DOHH2 (cell line): Measurements from ENCODE around the gene MTR.

ENCODE experiments used
- H3F3A ChIP-seq: fragments of 200-600 bp; sonication (generic), shearing (Covaris generic); 2 replicates; pipeline ENCODE4 v1.6.0; 2016; ENCODE audit warnings: antibody characterized with exemption, mild to moderate bottlenecking; ENCODE audit not compliant: control insufficient read depth, insufficient read depth
- H3K27ac ChIP-seq: fragments of 200-600 bp; sonication (generic); 2 replicates; pipeline ENCODE4 v1.5.1; 2014; ENCODE audit warnings: low read depth, mild to moderate bottlenecking, low read length, moderate library complexity
- H3K27me3 ChIP-seq: fragments of 200-600 bp; sonication (generic); 2 replicates; pipeline ENCODE4 v1.6.1; 2014; ENCODE audit warnings: mild to moderate bottlenecking, low read length, mixed read lengths; ENCODE audit not compliant: control insufficient read depth
- H3K36me3 ChIP-seq: fragments of 200-600 bp; sonication (generic); 2 replicates; pipeline ENCODE4 v1.6.1; 2014; ENCODE audit warnings: mild to moderate bottlenecking, low read length, moderate library complexity, mixed read lengths; ENCODE audit not compliant: control insufficient read depth
- H3K4me1 ChIP-seq: fragments of 200-600 bp; sonication (generic); 2 replicates; pipeline ENCODE4 v1.6.1; 2014; ENCODE audit warnings: mild to moderate bottlenecking, low read length, mixed read lengths; ENCODE audit not compliant: control insufficient read depth
- H3K4me2 ChIP-seq: fragments of 200-600 bp; sonication (generic); 2 replicates; pipeline ENCODE4 v1.6.0; 2014; ENCODE audit warnings: mild to moderate bottlenecking, low read length, moderate library complexity
- H3K4me3 ChIP-seq: fragments of 200-600 bp; sonication (generic); 2 replicates; pipeline ENCODE4 v1.5.1; 2014; ENCODE audit warnings: mild to moderate bottlenecking, low read length, mixed read lengths
- H3K79me2 ChIP-seq: fragments of 200-600 bp; sonication (generic); 2 replicates; pipeline ENCODE4 v1.6.1; 2014; ENCODE audit warnings: mild to moderate bottlenecking, low read length, mixed read lengths; ENCODE audit not compliant: control insufficient read depth
- H3K9me2 ChIP-seq: fragments of 200-600 bp; sonication (generic); replicated peaks from 2 replicates; pipeline ENCODE4 v1.6.1; 2014; ENCODE audit warnings: mild to moderate bottlenecking, low read length, mixed read lengths; ENCODE audit not compliant: control insufficient read depth
- H3K9me3 ChIP-seq: fragments of 200-600 bp; sonication (generic); 2 replicates; pipeline ENCODE4 v1.6.1; 2014; ENCODE audit warnings: antibody characterized with exemption, low read length, mixed read lengths; ENCODE audit not compliant: control insufficient read depth, insufficient read depth
- H4K20me1 ChIP-seq: fragments of 200-600 bp; sonication (generic); 2 replicates; pipeline ENCODE4 v1.6.0; 2014; ENCODE audit warnings: low read depth, mild to moderate bottlenecking, antibody characterized with exemption, low read length, moderate library complexity; ENCODE audit not compliant: control insufficient read depth, insufficient read depth
- EZH2phosphoT487 ChIP-seq: fragments of 200-600 bp; sonication (generic); IDR thresholded peaks from 2 replicates; pipeline ENCODE4 v1.6.1; 2017; ENCODE audit warnings: borderline replicate concordance, mild to moderate bottlenecking, antibody characterized with exemption, low read length, moderate library complexity, mixed read lengths
- TF ChIP-seq, protein P1 (sequence below): fragments of 200-600 bp; sonication (generic); IDR thresholded peaks from one replicate; pipeline ENCODE4 v1.5.1; 2014; ENCODE audit warnings: antibody characterized with exemption, mild to moderate bottlenecking, low read depth, low read length; ENCODE audit not compliant: poor library complexity, severe bottlenecking

MTR gene

DNA sequence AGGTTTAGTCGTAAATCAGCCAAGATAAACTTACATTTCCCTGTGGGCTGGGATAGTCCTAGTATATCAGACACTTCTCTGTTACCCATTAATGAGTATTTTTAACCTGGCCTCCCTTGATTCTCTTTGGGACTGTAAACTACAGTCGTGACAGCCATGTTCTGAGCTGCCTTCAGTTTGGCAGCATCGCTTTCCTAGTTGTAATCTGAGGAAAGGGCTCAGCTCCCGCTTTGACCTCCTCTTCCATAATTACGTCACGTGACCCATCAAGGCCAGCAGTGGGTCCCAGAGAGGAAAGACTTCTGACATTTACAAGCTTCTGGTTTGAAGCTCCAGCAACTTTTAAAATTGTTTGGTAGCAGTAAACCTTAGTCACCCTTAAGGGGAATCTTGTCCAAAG lies 34.6 kb upstream of the MTR start:
- no peaks in the 10 kb centered on the region for H3K36me3 ChIP-seq
- H3K79me2 ChIP-seq = no peaks in the 10 kb centered on the region
- H3K9me2 ChIP-seq = no peaks in the 10 kb centered on the region
- no peaks in the 10 kb centered on the region for H3K27me3 ChIP-seq
- no peaks in the 10 kb centered on the region for H3K4me1 ChIP-seq
- no peak overlapping the region for H3K4me2 ChIP-seq
- H3K9me3 ChIP-seq = no peaks in the 10 kb centered on the region
- no peaks in the 10 kb centered on the region for H4K20me1 ChIP-seq
- H3F3A ChIP-seq = no peaks in the 10 kb centered on the region
- no peak for TF ChIP-seq EZH2phosphoT487
- TF ChIP-seq, protein P1, sequence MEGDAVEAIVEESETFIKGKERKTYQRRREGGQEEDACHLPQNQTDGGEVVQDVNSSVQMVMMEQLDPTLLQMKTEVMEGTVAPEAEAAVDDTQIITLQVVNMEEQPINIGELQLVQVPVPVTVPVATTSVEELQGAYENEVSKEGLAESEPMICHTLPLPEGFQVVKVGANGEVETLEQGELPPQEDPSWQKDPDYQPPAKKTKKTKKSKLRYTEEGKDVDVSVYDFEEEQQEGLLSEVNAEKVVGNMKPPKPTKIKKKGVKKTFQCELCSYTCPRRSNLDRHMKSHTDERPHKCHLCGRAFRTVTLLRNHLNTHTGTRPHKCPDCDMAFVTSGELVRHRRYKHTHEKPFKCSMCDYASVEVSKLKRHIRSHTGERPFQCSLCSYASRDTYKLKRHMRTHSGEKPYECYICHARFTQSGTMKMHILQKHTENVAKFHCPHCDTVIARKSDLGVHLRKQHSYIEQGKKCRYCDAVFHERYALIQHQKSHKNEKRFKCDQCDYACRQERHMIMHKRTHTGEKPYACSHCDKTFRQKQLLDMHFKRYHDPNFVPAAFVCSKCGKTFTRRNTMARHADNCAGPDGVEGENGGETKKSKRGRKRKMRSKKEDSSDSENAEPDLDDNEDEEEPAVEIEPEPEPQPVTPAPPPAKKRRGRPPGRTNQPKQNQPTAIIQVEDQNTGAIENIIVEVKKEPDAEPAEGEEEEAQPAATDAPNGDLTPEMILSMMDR = no peak
- no peak overlapping the region for H3K27ac ChIP-seq
- no peak overlapping the region for H3K4me3 ChIP-seq

DNA sequence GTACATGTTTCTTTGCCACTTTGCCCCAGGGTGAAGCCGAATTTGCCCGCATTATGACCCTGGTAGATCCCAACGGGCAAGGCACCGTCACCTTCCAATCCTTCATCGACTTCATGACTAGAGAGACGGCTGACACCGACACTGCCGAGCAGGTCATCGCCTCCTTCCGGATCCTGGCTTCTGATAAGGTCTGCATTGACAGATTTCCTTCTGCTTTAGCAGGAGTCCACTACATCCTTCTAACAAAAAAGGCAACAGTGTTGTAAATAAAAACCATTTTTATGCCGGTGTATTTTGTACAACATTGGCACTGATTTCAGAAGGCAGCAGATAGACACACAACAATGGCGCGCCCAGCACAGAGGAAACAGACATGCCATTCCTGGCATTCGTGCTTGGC lies 34.1 kb upstream of the MTR start:
- no peaks in the 10 kb centered on the region for H3K4me1 ChIP-seq
- H3K4me2 ChIP-seq = no peak overlapping the region
- H3F3A ChIP-seq = no peaks in the 10 kb centered on the region
- H3K27ac ChIP-seq = no peak overlapping the region
- TF ChIP-seq EZH2phosphoT487 = no peak
- TF ChIP-seq, protein P1 = no peak
- H3K79me2 ChIP-seq = no peaks in the 10 kb centered on the region
- H3K9me2 ChIP-seq = no peaks in the 10 kb centered on the region
- H4K20me1 ChIP-seq = no peaks in the 10 kb centered on the region
- H3K27me3 ChIP-seq = no peaks in the 10 kb centered on the region
- no peak overlapping the region for H3K4me3 ChIP-seq
- no peaks in the 10 kb centered on the region for H3K9me3 ChIP-seq
- H3K36me3 ChIP-seq = no peaks in the 10 kb centered on the region

DNA sequence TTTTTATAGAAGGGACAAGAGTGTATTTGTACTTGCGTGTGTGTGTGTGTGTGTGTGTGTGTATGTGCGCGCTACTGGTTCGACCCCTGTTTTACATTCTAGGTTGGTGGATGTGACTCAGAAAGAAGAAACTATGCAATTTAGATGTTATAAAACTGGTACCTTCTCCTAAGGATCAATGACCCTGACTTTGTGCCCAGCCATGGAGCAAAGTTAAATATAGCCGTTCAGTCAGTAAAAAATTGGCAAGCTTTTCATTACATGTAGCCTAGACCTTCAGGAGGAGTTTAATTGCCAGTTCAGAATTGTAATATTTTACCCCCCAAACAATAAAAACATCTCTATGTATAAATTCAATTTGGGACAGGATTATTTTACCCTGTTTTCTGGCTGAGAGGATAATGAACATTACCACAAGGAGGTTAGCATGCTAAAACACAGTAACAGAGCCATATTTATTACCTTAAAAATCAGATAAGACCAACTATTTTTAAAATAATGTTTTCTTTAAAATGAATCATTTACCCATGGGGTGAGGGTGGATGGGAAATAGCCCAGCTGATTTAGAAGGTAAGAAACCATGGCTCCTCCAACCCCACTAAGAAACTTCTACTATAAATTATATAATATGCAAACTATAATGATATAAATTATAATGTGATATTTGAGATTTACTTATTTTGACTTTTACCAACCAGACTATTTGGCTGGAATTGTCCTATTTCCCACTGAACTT lies 33.5 kb upstream of the MTR start:
- no peaks in the 10 kb centered on the region for H3F3A ChIP-seq
- H3K4me3 ChIP-seq = no peak overlapping the region
- H3K27ac ChIP-seq = no peak overlapping the region
- no peaks in the 10 kb centered on the region for H3K9me3 ChIP-seq
- peaks cover 2% of the 10 kb centered on the region; the same call in 1 of the 2 replicates for H3K27me3 ChIP-seq
- H3K9me2 ChIP-seq = no peaks in the 10 kb centered on the region
- TF ChIP-seq, protein P1 = no peak
- no peak for TF ChIP-seq EZH2phosphoT487
- H4K20me1 ChIP-seq = no peaks in the 10 kb centered on the region
- no peak overlapping the region for H3K4me2 ChIP-seq
- H3K4me1 ChIP-seq = no peaks in the 10 kb centered on the region
- no peaks in the 10 kb centered on the region for H3K79me2 ChIP-seq
- H3K36me3 ChIP-seq = no peaks in the 10 kb centered on the region
